ENCODE results near the gene FRMD4A. TPM values are rescaled to one million over a fixed set of nuclear protein-coding genes. Genes with fewer than 3 reads are reported as not detected.

FRMD4A gene
- total and polyA plus RNA-seq, 7 donors, result 2.9 to 9.1 (median 6.2) TPM

DNA sequence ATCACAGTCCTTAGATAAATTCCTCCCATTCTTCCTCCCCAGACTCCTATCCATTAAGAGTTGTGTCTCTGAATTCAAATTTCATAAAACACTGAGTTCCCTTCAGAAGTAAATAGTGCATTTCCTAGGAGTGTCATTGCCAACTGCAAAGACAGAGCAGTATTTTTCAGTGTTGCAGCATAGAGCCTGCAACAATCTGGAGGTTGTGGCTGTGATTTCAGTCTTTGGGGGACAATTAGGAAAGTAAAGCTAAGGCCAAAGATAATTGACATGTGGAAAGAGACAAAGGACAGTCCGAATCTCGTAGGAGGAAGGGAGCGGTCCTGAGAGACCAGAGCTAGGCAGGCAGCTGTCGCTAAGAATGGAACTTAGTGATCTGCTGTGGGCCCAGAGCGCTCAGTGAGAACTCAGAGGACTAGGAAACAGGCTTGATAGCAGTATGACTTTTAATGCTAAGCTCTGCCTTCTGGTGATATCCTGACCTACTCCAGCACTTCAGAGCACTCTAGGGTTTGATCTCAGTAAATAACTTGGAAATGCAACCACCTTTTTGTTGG is 697.8 kb downstream of the FRMD4A start:
- no peaks in the 10 kb centered on the region for H3K9me3 ChIP-seq
- TF ChIP-seq, protein P1, sequence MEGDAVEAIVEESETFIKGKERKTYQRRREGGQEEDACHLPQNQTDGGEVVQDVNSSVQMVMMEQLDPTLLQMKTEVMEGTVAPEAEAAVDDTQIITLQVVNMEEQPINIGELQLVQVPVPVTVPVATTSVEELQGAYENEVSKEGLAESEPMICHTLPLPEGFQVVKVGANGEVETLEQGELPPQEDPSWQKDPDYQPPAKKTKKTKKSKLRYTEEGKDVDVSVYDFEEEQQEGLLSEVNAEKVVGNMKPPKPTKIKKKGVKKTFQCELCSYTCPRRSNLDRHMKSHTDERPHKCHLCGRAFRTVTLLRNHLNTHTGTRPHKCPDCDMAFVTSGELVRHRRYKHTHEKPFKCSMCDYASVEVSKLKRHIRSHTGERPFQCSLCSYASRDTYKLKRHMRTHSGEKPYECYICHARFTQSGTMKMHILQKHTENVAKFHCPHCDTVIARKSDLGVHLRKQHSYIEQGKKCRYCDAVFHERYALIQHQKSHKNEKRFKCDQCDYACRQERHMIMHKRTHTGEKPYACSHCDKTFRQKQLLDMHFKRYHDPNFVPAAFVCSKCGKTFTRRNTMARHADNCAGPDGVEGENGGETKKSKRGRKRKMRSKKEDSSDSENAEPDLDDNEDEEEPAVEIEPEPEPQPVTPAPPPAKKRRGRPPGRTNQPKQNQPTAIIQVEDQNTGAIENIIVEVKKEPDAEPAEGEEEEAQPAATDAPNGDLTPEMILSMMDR (IDR thresholded peaks at IDR 0.05), result no peak
- ATAC-seq, result peak in 3 of 4 donors; percentile 47 to 75 (median 55)
- H3K4me3 ChIP-seq, result no peak overlapping the region
- no peak for DNase-seq
- peaks cover 11% of the 10 kb centered on the region for H3K4me1 ChIP-seq
- peak overlapping the region; percentile 66 for H3K27ac ChIP-seq
- intact Hi-C loops (cut with DNase I), result no loop called here
- whole genome bisulfite sequencing, 3 donors, result 45 to 51% (median 50%) methylated on average over 5 of the region's 5 CpGs
- H3K27me3 ChIP-seq (ENCODE audit: insufficient read depth in 3 of 3, low read length in 2 of 3), result no peaks in the 10 kb centered on the region
- H3K36me3 ChIP-seq (ENCODE audit: insufficient read depth in 1 of 2, low read depth in 1 of 2), result peaks cover 2 to 27% of the 10 kb centered on the region in 2 donors

DNA sequence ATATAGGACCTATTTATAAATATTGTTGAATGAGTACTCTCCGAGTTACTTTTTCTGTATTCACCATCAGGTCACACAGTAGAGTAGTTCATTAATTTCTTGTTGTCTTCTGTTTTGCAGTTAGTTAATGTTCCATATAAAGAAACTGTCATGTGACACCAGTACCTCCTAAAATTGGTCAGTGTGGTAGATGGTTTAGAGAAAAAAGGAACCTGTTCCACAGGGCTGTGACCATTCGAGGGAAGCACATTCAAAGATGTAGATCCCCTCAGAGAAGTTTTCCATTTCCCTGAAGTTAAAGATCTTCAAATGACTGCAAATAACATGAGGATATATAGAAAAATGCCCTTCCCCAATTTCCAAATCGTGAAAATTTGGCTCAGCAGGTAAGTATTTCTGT is 698.3 kb downstream of the FRMD4A start:
- WGBS, 3 donors, result 75 to 82% (median 75%) methylated on average over 3 of the region's 3 CpGs
- TF ChIP-seq, protein P1 (IDR thresholded peaks at IDR 0.05), result no peak
- peak overlapping the region; percentile 66 for H3K27ac ChIP-seq
- peaks cover 2 to 32% of the 10 kb centered on the region in 2 donors for H3K36me3 ChIP-seq (ENCODE audit: insufficient read depth in 1 of 2, low read depth in 1 of 2)
- peaks cover 11% of the 10 kb centered on the region for H3K4me1 ChIP-seq
- ATAC-seq (no peak), DNase-seq (no peak)
- intact Hi-C loops (cut with DNase I), result no loop called here
- no peaks in the 10 kb centered on the region for H3K9me3 ChIP-seq
- H3K4me3 ChIP-seq, result no peak overlapping the region
- no peaks in the 10 kb centered on the region for H3K27me3 ChIP-seq (ENCODE audit: insufficient read depth in 3 of 3, low read length in 2 of 3)

DNA sequence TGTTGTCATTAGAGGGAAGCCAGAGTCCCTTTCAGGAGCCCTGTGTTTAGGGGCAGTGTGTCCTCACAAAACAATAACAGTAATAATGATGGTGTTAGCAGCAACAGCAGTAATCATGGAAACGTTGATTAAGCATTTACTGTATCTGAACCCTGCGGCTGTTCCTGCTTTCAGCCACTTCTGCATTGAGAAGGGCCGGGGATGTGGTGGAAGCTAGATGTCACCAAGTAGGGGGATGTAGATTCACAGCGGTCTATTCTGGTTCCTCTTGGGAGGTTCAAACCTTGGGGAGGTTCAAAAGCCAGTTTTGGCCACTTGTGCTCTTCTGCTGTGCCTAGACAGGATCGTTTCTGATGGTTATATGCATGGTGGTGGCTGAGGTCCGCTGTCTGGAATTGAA is 699.1 kb downstream of the FRMD4A start:
- 91 to 95% (median 91%) methylated on average over 6 of the region's 6 CpGs for whole genome bisulfite sequencing, 3 donors
- Histone ChIP-seq H3K9me3 (no peaks in the 10 kb centered on the region), H3K4me1 (peaks cover 11% of the 10 kb centered on the region), H3K36me3 (ENCODE audit: insufficient read depth in 1 of 2, low read depth in 1 of 2) (peaks cover 2 to 34% of the 10 kb centered on the region in 2 donors), H3K27ac (no peak overlapping the region), H3K27me3 (ENCODE audit: insufficient read depth in 3 of 3, low read length in 2 of 3) (no peaks in the 10 kb centered on the region), H3K4me3 (no peak overlapping the region)
- DNase-seq (no peak), ATAC-seq (no peak)
- intact Hi-C loops (cut with DNase I), result no loop called here
- TF ChIP-seq, protein P1 (IDR thresholded peaks at IDR 0.05), result no peak

DNA sequence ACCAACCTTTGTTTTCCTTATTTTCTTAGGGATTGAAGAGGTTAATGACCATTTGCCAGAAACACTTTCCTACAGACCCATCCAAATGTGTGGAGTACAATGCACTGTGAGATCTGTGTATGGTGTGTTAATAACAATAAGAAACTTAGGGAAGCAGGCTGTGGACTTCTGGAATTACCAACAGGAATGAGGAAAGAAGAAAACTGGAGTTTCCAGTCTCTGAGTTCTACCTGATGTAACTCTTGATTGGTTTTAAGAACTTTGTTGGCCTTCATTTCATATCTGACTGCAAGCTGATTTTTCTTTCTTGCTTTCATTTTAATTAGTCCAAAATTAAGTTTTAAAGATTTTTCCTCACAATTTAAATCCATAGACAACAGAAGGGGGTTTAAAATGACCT is 700.5 kb downstream of the FRMD4A start:
- Histone ChIP-seq H3K36me3 (ENCODE audit: insufficient read depth in 1 of 2, low read depth in 1 of 2) (peaks cover 2 to 34% of the 10 kb centered on the region in 2 donors), H3K27ac (no peak overlapping the region), H3K4me1 (peaks cover 11% of the 10 kb centered on the region), H3K9me3 (no peaks in the 10 kb centered on the region), H3K4me3 (no peak overlapping the region), H3K27me3 (ENCODE audit: insufficient read depth in 3 of 3, low read length in 2 of 3) (no peaks in the 10 kb centered on the region)
- TF ChIP-seq, protein P1 (IDR thresholded peaks at IDR 0.05), result no peak
- DNase-seq, result no peak
- ATAC-seq, result no peak
- intact Hi-C loops (cut with DNase I), result no loop called here

DNA sequence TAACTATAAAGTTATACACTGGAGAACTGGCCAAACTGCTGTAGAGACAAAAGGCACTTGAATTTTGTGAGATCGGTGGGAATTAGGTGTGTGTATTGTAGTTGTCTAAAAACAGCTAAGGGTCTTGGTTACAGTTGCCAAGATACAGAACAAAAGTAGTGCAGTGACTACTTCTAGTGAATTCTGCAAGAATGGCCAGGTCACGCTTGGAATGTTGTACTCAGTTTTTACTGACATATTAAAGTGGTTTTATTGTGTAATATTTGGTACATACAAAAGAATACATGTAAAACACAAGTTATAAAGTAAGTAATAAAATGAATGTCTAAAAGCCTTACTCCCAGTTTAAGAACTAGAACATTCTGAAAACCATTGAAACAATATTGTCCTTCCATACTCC is 701.6 kb downstream of the FRMD4A start:
- H3K36me3 ChIP-seq (ENCODE audit: insufficient read depth in 1 of 2, low read depth in 1 of 2), result peaks cover 2 to 43% of the 10 kb centered on the region in 2 donors
- TF ChIP-seq, protein P1 (IDR thresholded peaks at IDR 0.05), result no peak

More for the DNA sequence above, 701.6 kb downstream of the FRMD4A start:
- Histone ChIP-seq H3K4me3 (no peak overlapping the region), H3K27me3 (ENCODE audit: insufficient read depth in 3 of 3, low read length in 2 of 3) (no peaks in the 10 kb centered on the region), H3K27ac (no peak overlapping the region), H3K9me3 (no peaks in the 10 kb centered on the region), H3K4me1 (peaks cover 11% of the 10 kb centered on the region)
- DNase-seq (no peak), ATAC-seq (no peak)
- 62 to 65% (median 64%) methylated on average over 2 of the region's 2 CpGs for WGBS, 3 donors
- intact Hi-C loops (cut with DNase I), result no loop called here

All from psoas muscle (tissue), 8 donors.